ENCODE data around the gene ADAMTS6.
"Not testable (repeated sequence)": the region's sequence is repeated elsewhere in the genome, so short reads cannot be mapped to it uniquely, and the experiment has no call there.

Gene ADAMTS6

DNA sequence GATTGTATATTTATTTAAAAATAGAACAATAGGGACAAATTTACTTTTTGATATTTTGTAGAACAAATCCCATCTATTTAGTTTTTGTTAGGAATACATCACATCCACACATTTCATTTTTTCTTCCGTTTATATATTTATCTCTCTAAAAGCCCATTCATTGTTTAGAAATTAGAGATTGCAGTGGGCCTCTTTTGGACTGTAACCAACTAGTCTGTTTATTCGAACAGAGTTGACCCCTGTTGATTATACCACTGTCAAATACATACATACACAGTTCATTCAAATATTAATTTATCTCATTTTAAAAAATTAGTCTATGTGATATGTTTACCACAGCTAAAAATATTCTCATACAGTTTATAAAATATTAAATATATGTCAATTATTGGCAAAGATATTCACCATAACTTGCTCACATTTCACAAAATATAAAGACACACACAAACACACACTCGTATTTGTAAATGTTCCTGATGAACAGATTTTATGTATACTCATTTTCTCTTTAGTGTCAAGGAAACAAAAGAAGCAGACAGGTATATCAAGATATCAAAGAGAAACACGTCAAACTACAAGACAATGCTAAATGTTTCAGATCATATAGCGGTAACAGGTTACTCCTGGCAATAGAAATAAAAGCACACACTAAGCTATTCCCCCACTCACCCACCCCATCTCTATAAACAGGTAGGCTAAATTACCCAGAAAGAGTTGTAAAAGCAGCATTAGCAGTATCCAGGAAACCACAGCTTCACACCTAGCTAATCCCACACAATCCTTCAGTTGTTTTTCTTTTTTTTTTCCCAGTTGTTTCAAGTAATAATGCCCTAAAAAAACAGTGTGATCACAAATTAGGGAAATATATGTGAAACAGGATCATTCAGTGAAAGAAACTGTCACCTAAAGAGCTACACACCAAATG lies 283.9 kb downstream of the ADAMTS6 start:
- DNase-seq (ENCODE audit: low read depth), result no peak

DNA sequence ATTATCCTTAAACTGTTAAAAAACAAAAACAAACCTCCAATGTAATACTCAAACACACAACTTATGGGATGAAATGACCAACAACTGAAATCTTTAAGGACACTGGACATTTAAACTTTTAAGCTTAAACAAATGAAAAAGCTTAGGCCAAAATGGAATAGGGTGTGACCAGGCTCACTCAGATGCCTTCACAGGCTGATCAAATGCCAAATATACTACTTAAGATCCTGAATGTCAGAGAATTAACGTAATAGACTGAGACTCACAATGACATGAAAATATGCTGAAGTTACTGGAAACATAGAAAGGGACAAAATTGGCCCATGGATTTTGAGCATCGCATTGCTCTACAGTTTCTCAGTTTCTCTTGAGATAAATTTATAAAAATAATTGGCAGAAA lies 286.8 kb downstream of the ADAMTS6 start:
- DNase-seq (ENCODE audit: low read depth), result no peak

DNA sequence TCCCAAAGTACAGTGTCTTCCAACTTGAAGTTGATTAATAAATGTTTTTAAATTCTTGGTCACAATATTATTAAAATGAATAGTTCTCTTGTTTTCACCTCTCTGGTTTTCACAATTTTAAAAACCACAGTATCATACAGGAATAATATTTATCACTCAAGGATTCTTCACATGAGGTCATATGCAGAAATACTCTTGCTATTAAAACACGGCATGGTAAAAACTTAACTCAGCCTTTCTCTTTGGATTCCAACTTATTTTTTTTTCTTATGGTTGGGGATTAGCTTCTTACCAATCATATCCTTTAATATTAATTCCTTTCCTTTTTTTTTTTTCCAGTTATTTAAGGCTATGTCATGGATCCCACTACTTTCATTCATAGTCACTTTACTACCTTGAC lies 289.4 kb downstream of the ADAMTS6 start:
- DNase-seq (ENCODE audit: low read depth), result no peak

DNA sequence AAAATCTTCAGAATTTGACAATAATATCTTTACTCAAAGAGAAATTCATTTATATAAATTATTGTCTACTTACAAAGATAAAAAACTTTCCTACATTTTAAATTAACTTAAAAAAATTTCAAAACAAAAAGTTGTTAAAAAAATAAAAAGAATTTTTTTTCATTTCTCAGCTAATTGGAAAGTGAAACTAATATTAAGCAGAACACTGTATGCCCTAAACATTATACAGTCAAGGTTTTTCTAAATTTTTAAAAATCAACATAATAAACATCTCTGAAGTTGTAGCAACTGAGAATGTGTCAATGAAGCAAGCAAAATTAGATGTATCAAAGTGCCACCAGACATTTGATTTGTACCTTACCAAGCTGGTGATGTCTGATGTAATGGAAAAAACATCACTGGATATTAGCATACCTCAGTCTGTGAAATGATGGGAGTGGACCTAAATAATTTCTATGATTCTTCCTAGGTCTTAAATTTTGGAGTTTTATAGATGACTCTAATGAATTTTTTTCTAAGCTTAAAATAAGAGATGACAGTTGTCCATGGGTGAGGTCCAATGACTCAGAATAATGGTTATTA lies 290.1 kb downstream of the ADAMTS6 start:
- DNase-seq (ENCODE audit: low read depth), result no peak

DNA sequence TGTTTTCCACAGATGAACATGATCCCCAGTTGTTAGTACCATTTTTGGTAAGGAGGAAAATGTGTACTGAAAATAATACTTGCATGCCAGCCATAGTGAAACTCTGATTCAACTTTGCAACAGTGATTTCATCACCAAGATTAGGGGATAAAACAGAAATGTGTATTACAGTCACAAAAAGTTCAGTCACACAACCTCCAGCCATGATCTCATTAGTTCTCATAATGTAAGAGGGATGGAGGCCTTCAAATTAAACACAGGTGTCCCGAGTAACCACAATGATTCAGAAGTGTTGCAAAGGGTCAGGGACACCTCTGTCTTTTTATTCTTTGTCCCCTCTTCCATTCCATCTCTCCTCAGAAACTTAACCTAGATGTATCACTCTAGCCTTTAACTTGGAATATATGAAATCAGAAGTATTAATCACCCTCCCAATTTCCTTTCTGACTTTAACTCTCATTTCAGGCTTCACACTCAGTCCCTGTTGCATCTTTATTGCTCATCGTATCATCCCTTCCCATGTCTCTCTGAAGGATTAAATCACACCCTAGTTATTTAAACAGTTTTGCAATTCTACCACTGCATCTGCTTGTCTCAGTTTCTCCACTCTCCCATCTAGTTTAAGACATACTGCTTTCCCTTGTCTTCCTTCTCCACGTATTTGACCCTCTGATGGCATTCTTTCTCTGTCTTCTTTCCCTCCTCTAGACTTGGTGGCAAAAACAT lies 291.2 kb downstream of the ADAMTS6 start:
- no peak for DNase-seq (ENCODE audit: low read depth)

DNA sequence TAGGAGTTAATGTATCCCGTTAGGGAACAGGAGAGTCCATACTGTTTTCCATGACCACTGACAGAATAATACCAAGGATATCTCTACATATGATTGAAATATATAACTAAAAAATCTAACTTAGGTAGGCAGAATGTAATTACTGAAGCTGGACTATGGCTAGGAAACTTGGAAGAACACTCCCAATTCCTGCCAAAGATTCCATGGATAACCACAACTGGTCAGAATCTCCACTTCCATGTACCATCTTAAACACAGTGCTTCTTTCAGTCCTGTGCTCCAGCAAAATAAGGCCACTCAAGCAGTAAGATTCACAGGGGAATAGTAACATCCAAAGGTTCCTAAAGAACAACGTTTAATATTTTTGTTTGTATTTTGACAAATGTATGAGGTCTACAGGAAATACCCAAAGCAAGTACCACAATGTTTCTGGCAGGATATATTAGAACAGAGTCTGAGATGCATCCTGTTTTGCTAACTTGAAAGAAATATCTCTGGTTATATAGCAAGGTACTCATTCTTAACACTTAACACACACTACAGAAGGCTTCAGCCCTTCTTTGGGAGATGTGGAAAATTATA lies 295.0 kb downstream of the ADAMTS6 start:
- no peak for DNase-seq (ENCODE audit: low read depth)

DNA sequence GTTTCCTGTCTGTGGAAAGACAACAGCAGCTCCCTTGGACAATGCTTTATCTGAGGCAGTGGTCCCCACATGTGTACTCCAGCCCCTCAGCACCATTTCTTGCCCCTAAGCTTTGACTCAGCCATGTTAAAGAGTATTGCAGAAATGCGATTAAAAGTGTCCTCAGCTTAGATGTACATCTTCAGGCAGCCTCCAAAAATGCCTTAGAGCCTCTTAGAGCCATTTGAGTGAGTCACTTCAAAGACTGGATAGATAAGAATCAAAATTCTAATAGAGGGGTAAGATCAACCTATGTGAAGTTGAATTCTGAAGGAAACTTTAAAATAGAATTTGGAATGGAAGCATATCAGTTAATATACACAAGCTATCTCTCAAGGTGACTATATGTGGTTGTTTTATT lies 296.3 kb downstream of the ADAMTS6 start:
- DNase-seq (ENCODE audit: low read depth), result no peak

DNA sequence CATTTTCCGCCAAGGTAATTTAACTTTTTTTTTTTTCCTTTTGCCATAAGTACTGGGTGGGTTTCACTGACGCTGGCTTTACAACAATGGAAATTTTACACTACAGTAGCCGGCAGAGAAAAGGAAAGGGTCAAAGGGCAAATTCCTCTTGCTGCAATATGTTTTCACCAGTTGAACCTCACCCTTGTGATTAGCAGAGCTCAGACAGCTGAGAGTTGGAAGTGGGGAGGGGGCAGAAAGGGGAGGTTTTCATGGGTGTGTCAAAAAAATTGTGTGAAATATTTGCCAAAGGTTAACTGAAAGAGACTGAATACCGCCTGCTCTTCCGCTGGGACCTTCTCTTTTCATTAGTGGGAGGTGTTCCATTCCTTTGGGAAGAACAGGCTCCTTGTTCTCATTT lies 296.9 kb downstream of the ADAMTS6 start:
- no peak for DNase-seq (ENCODE audit: low read depth)

DNA sequence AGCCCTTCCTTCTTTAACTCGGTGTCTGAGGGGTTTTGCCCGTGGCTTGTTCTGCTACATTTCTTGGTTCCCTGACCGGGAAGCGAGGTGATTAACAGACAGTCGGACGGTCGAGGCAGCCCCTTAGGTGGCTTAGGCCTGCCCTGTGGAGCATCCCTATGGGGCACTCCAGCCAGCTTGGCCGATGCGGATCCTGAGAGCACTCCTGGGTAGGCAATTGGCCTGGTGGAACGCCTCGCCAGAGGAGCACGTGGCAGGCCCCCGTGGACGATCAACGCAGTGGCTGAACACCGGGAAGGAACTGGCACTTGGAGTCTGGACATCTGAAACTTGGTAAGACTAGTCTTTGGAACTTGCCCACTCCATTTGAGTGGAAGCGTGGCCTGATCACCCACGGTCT lies 307.5 kb downstream of the ADAMTS6 start:
- DNase-seq (ENCODE audit: low read depth), result not testable (repeated sequence)

DNA sequence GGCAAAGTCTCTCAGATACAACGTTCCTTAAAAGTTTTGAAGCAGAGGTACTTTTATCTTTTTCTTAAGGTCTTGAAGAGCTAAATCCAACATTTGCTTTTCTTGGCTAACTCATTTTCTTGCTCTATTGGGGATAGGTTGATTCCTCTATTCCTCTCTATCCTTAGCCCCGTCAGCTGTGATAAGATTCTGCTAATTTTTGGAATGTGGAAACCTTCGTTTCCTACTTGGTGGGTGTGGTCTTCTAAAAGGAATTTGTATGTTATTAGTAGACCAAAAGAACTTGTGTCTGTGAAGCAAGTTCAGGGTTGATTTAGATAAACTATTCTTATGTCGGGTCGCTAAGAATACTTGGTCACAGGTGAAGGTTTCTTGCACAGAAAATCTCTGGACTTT lies 308.6 kb downstream of the ADAMTS6 start:
- DNase-seq (ENCODE audit: low read depth), result no peak

DNA sequence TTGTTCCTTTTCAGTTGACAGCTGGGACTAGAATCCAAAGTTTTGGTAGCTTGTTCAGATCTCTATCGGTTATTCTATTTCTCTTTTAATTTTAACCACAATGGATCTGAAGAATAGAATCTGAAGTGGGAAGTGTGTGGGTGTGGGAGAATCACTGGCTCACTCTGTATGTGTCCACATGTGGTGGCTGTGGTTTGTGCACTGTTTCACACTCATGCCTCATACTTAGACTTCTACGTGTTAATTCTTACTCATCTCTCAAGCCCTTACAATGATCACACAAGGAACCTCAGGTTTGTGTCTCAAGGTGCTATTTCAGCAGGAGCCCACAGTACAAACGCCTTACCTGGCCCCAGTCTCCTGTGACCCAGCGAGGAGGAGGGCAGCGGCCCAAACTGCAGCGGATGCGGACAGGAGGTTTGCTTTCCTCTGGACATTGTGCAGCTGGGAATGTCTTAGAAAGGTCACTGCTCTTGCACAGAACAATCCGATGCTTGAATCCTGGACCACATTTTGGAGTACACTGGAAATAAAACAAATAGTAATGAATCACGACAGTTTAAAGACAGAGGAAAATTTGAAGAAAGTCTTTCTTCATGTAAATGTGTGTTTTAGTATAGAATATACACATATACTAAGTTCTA lies 309.1 kb downstream of the ADAMTS6 start:
- no peak for DNase-seq (ENCODE audit: low read depth)

DNA sequence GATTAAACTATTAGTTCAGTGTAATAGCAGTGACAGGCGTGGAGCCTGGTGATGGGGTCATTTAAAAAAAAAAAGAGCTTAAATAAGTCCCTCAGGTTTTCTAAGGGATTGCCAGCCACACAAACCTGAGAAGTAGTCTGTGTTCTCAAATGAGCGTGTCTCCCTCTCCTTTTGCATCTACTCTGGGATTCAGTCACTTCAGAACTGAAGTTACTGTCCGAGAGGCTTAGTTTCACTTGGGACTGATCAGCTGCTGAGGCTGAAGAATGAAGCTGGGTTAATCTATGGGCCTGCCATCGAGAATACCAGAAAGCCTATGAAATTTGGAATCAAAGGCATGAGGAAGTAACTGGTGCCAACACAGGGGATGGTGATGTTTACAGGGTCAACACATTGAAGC lies 310.1 kb downstream of the ADAMTS6 start:
- no peak for DNase-seq (ENCODE audit: low read depth)

DNA sequence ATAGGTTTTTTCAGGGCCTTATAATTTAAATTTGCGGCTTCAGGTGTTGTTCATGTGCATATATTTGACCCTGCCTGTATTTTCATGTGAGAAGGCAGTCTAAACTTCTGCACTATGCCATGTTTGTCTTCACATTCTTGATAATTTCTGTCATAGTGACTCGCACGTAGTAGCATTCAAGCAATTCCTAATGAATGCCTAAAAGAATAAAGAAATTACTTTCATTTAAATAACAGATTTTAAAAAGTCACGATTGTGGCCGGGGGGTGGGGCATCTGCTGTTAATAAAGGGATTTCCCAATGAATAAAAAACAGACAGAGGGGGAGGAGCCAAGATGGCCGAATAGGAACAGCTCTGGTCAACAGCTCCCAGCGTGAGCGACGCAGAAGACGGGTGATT lies 318.0 kb downstream of the ADAMTS6 start:
- no peak for DNase-seq (ENCODE audit: low read depth)

DNA sequence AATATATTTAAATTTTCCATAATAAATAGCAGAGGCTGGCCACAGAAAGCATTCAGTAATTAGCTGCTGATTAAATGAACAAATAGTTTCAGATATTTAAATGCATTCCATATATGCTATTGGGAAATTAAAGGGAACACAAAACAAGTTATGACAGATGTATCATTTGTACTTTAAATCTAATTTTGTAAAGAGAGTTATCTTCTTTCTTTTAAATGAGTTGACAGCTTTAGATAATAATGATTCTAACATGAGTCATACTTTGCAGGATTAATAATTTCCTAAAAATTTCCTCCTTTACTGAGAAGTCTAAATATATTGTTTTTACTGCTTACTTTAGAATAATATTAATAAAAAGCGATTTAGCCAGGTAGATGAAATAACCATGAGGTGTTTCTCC lies 320.1 kb downstream of the ADAMTS6 start:
- no peak for DNase-seq (ENCODE audit: low read depth)

DNA sequence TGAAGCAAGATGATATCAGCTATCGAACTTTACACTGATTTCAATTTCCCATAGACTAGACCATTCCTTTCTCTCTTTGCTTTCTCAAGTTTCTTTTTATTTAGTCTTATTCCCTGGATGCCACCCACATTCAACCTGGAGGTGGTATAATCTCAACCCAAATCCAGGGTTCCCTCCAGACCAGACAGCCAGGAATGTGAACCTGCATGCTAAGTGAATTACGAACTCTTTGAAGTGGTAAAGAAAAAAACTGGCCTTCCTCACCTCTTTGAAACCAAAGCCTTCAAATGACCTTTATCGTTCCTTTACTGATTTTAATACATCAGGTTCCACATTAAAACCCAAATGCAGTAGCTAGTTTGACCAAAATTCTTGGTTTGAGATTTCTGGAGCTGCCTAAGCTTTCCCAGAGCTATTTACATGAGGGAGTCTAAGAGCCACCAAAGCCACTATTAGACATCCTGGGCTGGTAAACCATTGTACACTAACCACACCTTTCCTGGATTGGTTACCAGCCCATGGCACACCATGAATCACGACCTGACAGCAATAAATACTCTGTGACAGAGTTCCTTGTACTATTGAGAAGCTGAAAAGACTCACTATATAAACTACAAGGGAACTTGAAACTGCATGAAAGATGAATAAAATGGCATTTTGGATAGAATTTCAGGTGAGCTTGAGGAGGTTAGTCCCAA lies 323.7 kb downstream of the ADAMTS6 start:
- DNase-seq (ENCODE audit: low read depth), result no peak

DNA sequence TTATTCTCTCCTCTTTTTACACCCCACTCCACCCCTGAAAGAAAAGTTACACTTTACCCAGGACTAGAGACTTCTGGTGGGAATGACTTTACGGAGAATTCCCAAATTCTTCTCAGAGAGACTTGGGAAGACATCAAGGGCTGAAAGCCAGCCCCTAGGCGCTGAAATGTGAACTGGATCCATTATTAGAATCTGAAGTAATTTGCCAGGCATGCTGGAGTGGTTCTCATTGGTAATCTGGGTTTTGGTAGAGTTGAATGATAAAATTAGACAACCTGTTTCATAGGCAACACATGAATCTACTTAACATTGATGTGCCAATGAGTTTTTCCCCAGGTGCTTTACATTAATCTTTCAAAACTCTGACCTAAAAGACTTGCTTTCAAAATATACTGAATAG lies 324.8 kb downstream of the ADAMTS6 start:
- no peak for DNase-seq (ENCODE audit: low read depth)

DNA sequence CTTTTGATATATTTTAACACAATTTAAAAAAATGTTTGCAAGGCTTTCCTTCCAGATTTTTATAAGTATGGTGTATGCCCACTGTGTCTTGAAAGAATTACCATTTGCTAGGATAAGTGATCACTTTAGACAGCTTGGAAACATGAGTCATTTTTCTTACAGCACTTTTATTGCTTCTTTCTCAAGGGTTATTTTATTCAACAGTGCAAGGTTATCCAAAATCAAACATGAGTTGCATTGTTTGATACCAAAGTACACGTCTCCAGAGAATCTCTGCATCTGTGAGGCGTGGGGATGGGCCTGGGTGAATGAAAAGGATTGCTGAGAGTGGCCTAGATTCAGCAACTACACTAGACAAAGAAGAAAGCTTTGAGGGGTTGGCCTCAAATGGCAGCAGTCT lies 329.6 kb downstream of the ADAMTS6 start:
- no peak for DNase-seq (ENCODE audit: low read depth)

DNA sequence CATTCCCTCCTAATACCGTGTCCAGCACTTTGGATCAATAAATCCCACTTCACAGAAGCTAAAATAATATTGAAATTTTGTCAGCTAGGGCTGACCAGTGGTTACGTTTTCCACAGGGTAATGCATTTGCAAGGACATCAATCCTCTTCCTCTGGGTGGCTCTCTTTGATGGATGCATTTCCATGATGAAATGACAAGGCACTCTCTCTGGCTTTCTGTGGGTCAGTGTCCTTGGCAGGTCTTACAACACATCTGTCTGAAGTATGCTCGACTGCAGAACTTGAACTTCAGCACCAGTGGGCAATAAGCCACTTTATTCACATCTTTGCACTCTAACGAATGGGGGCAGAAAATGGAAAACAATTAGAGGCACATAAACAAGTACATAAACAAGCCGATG lies 330.1 kb downstream of the ADAMTS6 start:
- no peak for DNase-seq (ENCODE audit: low read depth)

DNA sequence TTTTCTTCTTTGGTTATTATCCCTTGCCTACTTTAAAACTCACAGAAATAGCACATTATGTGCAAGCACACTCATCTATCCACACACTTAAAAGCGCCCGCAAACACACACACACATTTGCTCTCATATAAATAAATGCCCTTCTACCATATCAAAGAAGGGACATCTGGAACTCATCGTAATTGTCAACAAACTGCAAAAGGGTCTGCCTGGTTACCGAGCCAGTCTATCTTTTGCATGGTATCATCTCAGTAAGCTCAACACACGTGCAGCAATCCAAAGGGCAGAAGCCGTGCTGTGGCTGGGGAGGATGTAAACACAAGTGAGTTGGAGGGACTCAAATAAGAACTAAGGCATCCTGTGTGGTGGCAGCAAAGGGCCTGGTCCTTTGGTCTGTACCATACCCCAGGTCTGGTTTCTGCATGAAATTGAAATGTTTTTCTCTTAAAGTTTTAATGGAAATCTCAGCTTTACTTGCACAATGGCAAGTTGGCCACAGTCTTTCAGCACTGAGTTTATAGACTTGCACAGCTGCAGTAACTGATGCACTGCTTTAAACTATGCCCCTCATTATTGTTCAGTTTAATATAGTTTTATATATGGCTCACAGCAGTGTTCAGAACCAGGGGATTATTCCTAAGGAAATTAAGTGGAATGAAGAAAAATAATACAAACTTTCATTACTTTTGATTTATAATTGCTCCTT lies 331.0 kb downstream of the ADAMTS6 start:
- DNase-seq (ENCODE audit: low read depth), result no peak

DNA sequence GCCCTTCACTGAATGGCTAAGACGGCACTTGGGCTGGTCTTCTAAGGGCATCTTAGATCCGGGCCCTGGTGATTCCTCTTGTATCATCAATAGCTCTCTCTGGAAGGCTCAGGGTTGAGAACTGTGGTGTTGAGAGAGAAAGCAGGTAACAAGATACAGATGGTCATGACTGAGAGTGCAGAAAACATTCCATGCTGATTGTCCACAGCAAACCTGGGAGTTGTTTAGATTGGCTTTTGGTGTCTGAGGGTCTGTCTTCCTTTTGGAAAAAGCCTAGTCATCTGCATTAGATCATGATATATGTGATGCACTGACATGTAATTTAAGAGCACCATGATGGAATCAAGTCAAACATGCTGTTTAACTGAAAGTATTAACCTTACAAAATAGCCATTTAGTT lies 331.9 kb downstream of the ADAMTS6 start:
- DNase-seq (ENCODE audit: low read depth), result no peak

Data from T follicular helper cell (primary cell).